ENCODE results near the gene MYRIP. TPM values are rescaled to one million over a fixed set of nuclear protein-coding genes. Genes with fewer than 3 reads are reported as not detected.

The MYRIP gene
- total RNA-seq, 1 experiment from 2014 or later, result 0.44 TPM

DNA sequence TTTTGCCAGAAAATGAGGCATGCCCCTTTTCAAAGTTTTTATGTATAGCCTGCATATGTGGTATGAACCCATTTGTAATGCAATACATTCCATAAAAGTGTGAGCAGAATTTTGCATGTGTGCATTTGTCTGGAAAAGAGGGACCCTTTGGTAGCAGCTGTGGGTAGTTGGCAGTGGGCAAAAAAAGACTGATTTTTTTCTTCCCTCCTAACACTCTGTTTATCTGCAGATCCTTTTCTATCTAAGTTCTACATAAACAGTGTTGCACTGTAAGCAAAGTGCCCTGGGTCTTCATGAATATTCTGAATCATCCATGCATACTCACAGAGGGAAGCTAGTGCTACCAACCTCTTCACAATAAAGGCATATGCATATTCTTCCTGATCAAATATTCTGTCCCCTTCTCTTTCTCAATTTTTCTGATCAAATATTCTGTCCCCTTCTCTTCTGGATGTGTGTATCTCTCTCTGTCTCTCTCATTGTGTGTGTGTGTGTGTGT, 288.9 kb downstream of the MYRIP start:
- Histone ChIP-seq H3K4me3 (replicated peaks in 1 of 2; ENCODE audit: low read depth in 1 of 2, low read length in 2 of 2) (no peak overlapping the region), H2AFZ (ENCODE audit: low read depth, low read length, poor library complexity, severe bottlenecking) (no peak overlapping the region), H4K20me1 (ENCODE audit: insufficient read depth) (no peaks in the 10 kb centered on the region), H3K9me2 (ENCODE audit: insufficient read depth) (no peaks in the 10 kb centered on the region), H3K36me3 (ENCODE audit: control insufficient read depth in 1 of 2, insufficient read depth in 2 of 2, low read length in 2 of 2) (no peaks in the 10 kb centered on the region), H3K9me3 (ENCODE audit: control insufficient read depth in 1 of 2, insufficient read depth in 1 of 2, low read depth in 1 of 2, low read length in 2 of 2) (no peaks in the 10 kb centered on the region), H3K4me2 (ENCODE audit: low read length) (no peak overlapping the region), H3K79me2 (ENCODE audit: insufficient read depth, low read length) (no peaks in the 10 kb centered on the region), H3K27me3 (ENCODE audit: insufficient read depth, low read length) (peaks cover 45% of the 10 kb centered on the region), H3K9ac (ENCODE audit: low read length) (no peak overlapping the region), H3K27ac (ENCODE audit: low read depth, low read length) (no peak overlapping the region), H3K4me1 (ENCODE audit: control insufficient read depth in 1 of 2, insufficient read depth in 2 of 2, low read length in 2 of 2) (no peaks in the 10 kb centered on the region)
- DNase-seq (ENCODE audit: low read depth, low spot score) (no peak), ATAC-seq (no peak)
- POLR2A ChIA-PET, result no interaction called here
- BruUV-seq (replicated peaks), result no TSS peak
- RAD21 ChIA-PET (ENCODE audit: low non-redundant PET in 1 of 2, low total read pairs in 2 of 2, uncharacterized antibody in 2 of 2, unreplicated experiment in 2 of 2), result no interaction called here
- TF ChIP-seq SIN3A (IDR thresholded peaks at IDR 0.05; ENCODE audit: low read depth) (no peak), EGR1 (IDR thresholded peaks at IDR 0.05; ENCODE audit: low read depth) (no peak), TCF7L2 (IDR thresholded peaks at IDR 0.05; ENCODE audit: borderline replicate concordance, extremely low read depth, insufficient read depth, insufficient read length) (no peak), SRF (IDR thresholded peaks at IDR 0.05; ENCODE audit: low read depth) (no peak), RAD21 (IDR thresholded peaks at IDR 0.05; ENCODE audit: low read depth) (no peak), JUND (IDR thresholded peaks at IDR 0.05) (no peak), FOSL1 (IDR thresholded peaks at IDR 0.05; ENCODE audit: low read depth) (no peak), ZFX (IDR thresholded peaks at IDR 0.05) (no peak), ELF1 (IDR thresholded peaks at IDR 0.05; ENCODE audit: borderline replicate concordance, low read depth) (no peak), EZH2 (IDR thresholded peaks at IDR 0.05) (no peak)
- TF ChIP-seq, protein P1, sequence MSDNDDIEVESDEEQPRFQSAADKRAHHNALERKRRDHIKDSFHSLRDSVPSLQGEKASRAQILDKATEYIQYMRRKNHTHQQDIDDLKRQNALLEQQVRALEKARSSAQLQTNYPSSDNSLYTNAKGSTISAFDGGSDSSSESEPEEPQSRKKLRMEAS (IDR thresholded peaks at IDR 0.05), result no peak
- TF ChIP-seq, protein P2, sequence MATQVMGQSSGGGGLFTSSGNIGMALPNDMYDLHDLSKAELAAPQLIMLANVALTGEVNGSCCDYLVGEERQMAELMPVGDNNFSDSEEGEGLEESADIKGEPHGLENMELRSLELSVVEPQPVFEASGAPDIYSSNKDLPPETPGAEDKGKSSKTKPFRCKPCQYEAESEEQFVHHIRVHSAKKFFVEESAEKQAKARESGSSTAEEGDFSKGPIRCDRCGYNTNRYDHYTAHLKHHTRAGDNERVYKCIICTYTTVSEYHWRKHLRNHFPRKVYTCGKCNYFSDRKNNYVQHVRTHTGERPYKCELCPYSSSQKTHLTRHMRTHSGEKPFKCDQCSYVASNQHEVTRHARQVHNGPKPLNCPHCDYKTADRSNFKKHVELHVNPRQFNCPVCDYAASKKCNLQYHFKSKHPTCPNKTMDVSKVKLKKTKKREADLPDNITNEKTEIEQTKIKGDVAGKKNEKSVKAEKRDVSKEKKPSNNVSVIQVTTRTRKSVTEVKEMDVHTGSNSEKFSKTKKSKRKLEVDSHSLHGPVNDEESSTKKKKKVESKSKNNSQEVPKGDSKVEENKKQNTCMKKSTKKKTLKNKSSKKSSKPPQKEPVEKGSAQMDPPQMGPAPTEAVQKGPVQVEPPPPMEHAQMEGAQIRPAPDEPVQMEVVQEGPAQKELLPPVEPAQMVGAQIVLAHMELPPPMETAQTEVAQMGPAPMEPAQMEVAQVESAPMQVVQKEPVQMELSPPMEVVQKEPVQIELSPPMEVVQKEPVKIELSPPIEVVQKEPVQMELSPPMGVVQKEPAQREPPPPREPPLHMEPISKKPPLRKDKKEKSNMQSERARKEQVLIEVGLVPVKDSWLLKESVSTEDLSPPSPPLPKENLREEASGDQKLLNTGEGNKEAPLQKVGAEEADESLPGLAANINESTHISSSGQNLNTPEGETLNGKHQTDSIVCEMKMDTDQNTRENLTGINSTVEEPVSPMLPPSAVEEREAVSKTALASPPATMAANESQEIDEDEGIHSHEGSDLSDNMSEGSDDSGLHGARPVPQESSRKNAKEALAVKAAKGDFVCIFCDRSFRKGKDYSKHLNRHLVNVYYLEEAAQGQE (IDR thresholded peaks at IDR 0.05; ENCODE audit: low read depth), result no peak
- TF ChIP-seq, protein P3, sequence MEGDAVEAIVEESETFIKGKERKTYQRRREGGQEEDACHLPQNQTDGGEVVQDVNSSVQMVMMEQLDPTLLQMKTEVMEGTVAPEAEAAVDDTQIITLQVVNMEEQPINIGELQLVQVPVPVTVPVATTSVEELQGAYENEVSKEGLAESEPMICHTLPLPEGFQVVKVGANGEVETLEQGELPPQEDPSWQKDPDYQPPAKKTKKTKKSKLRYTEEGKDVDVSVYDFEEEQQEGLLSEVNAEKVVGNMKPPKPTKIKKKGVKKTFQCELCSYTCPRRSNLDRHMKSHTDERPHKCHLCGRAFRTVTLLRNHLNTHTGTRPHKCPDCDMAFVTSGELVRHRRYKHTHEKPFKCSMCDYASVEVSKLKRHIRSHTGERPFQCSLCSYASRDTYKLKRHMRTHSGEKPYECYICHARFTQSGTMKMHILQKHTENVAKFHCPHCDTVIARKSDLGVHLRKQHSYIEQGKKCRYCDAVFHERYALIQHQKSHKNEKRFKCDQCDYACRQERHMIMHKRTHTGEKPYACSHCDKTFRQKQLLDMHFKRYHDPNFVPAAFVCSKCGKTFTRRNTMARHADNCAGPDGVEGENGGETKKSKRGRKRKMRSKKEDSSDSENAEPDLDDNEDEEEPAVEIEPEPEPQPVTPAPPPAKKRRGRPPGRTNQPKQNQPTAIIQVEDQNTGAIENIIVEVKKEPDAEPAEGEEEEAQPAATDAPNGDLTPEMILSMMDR (IDR thresholded peaks at IDR 0.05 in 2 of 3, conservative IDR thresholded peaks at IDR 0.05 in 1 of 3; ENCODE audit: borderline replicate concordance in 1 of 3, insufficient read depth in 1 of 3, low read depth in 2 of 3, low read length in 2 of 3), result no peak
- CTCF ChIA-PET, result no interaction called here
- intact Hi-C loops (cut with micrococcal nuclease), result no loop called here

All from HCT116 (cell line).